ENCODE measurements around the gene LCE1D.

LCE1D gene, protein sequence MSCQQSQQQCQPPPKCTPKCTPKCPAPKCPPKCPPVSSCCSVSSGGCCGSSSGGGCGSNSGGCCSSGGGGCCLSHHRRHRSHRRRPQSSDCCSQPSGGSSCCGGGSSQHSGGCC

DNA sequence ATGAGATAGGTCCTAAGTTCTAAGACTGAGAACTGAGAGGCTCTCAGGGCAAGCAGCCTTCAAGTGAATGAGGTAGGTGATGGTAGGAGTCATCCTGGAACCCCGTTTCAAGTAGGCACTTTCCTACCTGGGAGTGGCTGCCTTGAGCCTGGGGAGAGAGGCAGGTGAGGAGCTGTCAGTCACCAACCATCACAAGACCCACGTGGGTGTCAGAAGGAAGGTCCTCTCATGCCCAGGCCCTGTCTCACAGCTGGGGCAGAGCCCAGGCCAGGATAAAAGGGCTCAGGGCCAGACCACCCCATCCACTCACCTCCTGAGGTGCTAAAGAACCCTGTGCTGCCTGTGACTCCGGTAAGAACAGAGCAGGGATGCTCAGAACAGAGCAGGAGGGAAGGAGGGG, at the start of gene LCE1D:
TSS of gene LCE1D (plus strand) at position 301 of the 400 bp plus-strand sequence. CDS start 1,074 bp downstream, outside the sequence.
- DNase-seq (ENCODE audit: low read depth in 2 of 2), result no peak

DNA sequence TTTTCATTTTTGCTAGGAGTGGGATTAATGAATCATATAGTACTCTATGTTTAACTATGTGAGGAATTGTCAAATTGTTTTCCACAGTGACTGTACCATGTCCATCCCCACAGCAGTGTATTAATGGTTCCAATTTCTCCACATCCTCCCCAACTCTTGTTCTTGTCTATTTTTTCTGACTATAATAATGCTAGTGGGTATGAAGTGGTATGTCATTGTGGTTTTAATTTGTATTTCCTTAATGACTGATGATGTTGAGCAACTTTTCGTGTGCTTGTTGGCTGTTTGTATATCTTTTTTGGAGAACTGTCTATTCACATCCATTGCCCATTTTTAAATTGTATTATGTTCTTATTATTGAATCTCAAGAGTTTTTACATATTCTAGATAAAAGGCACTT, 48.7 kb upstream of the LCE1D start:
- DNase-seq (ENCODE audit: low read depth in 2 of 2), result no peak

DNA sequence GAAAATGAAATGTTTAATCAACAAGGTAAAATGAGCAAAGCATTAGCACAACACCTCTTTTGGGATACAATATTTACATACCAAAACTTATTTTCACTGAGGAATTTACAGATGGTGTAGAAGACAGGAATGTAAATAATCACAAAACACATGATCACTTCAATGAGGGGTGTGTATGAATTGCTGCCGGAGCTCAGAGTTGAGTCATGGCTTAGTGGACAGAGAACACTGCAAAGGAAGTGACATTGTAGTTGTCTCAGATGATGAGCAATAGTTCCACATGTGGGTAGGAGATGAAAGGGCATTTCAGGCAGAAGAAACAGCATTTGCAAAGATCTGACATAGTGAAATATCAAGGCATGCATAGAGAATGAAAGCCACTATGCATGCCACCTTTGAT, 44.3 kb upstream of the LCE1D start:
- DNase-seq (ENCODE audit: low read depth in 2 of 2), result no peak

DNA sequence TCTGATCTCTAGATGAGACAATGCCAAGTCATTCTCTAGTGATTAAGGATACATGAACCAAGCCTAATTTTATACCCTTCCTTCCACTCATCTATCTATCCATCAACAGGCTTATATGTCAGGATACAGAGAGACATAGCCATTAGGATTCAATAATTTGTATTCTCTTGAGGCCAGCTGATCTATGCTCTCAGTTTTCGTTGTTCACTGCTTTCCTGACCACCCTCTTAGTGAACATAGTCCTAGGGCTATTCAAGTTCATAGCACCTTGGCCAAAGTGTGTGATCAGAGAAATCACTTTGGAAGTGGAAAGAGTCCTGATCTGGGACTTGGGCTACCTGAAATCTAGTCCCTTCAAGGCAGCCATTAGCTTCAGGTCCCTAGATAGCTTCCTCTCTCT, 42.9 kb upstream of the LCE1D start:
- DNase-seq (ENCODE audit: low read depth in 2 of 2), result no peak

DNA sequence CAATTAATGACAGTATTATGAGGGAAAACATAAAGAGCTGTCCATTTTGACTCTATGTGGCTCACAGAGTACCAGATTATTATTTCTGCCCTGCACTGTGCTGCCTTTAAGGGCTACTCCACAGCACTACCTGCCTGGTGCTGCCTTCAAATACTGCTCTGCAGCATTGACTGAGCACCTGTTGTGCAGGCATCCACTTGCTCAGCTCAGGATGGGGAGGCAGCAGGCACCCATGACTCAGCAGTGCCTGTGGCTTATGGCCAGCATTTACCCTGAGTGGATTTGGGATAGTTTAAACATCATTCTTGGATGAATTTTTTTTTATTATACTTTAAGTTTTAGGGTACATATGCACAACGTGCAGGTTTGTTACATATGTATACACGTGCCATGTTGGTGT, 39.6 kb upstream of the LCE1D start:
- no peak for DNase-seq (ENCODE audit: low read depth in 2 of 2)

DNA sequence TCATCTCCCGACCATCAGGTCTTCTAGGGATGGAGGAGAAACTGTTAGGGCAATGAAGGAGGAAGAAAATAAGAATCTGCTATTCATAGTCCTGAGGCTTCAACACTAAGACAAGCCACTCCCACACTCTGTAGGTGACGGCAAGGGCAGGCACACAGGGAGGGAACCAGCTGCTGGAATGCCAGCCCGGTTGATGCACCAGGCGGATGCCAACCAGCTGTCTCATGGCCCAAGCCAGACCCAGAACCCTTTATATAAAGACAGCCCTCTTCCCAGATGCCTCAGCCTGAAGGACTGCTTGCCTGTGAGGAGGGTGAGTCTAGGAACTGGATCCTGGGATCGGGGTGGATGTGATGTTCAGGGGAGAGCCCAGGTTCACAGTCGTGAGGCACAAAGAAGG, 38.8 kb upstream of the LCE1D start, which contains the start of gene KPRP:
TSS of gene KPRP (plus strand) at position 279 of the 400 bp plus-strand sequence. CDS start 1,564 bp downstream, outside the sequence.
- DNase-seq (ENCODE audit: low read depth in 2 of 2), result no peak

DNA sequence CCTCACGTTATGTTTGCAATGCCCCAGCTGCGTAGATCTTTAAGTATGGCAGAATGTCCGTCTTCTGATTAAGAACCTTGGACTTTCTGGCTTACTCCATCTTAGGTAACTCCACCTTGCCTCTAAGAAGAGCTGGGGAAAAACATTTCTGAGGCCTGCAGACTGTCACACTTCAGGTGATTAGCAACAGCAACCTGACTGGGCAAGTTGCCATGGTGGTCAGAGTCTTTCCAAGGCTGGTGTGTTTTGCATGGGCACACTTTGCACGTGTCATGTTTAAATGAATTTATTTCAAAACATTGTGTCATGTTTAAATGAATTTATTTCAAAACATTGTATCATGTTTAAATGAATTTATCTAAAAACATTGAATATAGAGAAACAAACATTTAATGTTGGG, 37.9 kb upstream of the LCE1D start:
- DNase-seq (ENCODE audit: low read depth in 2 of 2), result no peak

DNA sequence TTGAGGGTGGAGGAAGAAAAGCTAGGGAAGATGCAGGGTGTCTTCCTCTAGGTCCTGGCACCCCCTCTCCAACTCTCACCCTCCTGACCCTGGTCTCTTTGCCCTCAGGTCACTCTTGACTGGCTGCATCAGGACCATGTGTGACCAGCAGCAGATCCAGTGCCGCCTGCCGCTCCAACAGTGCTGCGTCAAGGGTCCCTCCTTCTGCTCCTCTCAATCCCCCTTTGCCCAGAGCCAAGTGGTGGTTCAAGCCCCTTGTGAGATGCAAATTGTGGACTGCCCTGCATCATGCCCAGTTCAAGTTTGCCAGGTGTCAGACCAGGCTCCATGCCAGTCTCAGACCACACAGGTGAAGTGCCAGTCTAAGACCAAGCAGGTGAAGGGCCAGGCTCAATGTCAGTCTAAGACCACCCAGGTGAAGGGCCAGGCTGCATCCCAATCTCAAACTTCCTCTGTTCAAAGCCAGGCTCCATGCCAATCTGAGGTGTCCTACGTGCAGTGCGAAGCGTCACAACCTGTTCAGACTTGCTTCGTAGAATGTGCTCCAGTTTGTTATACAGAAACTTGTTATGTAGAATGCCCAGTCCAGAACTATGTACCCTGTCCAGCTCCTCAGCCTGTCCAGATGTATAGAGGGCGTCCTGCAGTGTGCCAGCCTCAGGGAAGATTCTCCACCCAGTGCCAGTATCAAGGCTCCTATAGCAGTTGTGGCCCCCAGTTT, 36.9 kb upstream of the LCE1D start:
- DNase-seq (ENCODE audit: low read depth in 2 of 2), result no peak

DNA sequence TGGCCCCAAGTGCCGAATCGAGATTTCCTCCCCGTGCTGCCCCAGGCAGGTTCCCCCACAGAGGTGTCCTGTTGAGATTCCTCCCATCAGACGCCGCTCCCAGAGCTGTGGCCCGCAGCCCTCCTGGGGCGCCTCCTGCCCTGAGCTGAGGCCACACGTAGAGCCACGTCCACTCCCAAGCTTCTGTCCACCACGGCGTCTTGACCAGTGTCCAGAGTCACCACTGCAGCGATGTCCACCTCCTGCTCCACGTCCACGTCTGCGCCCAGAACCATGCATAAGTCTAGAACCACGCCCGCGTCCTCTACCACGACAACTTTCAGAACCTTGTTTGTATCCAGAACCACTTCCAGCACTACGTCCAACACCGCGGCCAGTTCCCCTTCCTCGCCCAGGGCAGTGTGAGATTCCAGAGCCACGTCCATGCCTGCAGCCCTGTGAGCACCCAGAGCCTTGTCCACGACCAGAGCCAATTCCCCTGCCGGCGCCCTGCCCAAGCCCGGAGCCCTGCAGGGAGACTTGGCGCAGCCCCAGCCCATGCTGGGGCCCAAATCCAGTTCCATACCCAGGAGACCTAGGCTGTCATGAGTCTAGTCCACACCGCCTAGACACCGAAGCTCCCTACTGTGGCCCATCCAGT, 35.9 kb upstream of the LCE1D start:
- DNase-seq (ENCODE audit: low read depth in 2 of 2), result no peak

DNA sequence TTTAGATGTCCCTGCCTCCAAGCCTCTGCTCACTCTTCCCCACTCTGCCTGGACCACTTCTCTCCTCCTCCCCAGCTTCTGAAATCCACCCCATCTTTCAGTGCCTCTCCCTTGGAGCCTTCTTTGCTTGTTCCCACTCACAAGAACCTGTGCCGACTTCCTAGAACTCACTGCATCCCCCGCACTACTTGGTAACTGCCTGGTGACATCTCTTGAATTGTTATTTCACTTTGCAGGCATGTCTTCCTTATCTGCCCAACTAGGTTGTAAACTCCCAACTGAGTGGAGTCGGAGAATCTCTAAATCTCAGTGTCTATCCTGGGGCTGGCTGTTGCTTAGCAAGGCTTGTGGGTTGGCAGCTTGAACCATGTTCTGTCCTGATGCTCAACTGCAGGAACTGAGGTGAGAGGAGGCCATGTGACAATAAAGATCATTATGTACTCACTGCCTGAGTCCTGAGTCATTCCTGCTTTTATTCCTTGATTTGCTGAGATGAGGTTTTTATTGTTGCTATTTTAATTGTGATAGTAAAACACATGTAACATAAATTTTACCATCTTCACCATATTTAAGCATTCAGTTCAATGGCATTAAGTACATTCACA, 34.8 kb upstream of the LCE1D start:
- DNase-seq (ENCODE audit: low read depth in 2 of 2), result no peak

DNA sequence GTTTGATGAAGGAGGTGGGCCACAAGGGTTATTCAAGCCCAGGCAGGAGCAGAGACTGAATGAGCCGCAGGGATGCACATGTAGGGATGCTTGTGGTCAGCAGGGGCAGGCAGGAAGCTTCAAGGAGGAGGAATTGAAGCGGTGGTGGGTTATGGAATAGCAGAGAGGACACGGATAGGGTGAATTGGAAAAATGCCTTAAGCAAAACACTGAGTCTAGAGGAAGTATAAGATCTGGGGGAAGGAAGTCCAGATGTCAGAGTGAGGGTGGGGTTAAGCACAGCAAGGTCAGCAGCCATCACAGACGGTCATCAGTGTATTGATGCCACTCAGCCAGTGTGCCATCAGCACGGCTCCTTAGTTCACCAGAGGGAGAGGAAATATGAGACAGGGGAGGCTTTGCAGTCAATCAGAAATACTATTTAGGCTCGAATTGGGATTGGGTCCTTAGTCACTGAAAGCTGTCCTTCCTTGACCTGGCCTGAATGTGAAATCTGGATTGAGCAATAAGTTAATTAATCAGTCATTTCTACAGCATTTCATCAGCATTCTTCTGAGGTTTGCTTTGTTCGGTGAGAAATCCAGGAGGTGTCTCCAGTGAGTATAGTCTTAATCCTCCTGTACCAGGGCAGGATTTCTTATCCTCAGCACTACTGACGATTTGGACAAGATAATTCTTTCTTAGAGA, 27.5 kb upstream of the LCE1D start:
- DNase-seq (ENCODE audit: low read depth in 2 of 2), result no peak

DNA sequence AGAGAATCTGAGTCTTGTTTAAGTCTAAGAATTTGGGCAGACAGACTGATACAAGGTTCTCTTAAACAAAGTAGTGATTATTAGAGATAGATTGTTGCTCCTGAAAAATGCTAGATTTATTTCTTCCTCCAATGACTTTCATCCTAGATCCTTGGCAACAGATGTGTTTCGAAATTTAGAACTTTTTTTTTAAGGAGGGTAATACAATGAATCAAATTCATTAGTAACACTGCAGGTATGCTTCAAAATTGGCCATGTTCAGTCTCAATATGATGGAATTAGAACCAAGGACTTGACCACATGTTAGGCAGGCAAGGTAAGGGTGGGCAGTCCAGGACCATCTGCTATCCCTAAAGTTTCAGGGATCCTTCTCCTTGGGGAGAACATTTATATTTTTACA, 26.1 kb upstream of the LCE1D start:
- no peak for DNase-seq (ENCODE audit: low read depth in 2 of 2)

DNA sequence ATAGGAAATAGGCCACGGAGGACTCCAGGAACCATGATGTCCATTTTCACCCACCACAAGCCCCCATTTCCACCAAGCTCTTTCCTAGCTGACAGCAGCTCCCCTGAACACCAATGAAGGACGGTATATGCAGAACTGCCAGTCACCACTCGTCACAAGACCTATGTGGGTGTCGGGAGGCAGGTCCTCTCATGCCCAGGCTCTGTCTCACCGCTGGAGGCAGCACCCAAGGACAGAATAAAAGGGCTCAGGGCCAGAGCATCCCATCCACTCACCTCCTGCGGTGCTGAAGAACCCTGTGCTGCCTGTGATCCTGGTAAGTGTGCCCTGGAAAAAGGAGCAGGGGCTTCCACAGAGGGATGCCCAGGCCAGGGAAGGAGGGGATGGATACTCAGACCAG, 21.6 kb upstream of the LCE1D start, which contains the start of gene LCE1F:
TSS of gene LCE1F (plus strand) at position 266 of the 400 bp plus-strand sequence. CDS start 1,232 bp downstream, outside the sequence.
- DNase-seq (ENCODE audit: low read depth in 2 of 2), result no peak

DNA sequence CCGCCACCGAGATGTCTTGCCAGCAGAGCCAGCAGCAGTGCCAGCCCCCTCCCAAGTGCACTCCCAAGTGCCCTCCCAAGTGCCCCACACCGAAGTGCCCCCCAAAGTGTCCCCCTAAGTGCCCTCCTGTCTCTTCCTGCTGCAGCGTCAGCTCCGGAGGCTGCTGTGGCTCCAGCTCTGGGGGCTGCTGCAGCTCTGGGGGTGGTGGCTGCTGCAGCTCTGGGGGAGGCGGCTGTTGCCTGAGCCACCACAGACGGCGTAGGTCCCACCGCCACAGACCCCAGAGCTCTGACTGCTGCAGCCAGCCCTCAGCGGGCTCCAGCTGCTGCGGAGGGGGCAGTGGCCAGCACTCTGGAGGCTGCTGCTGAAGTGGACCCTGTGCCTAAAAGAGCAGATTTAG, 20.2 kb upstream of the LCE1D start:
- DNase-seq (ENCODE audit: low read depth in 2 of 2), result no peak

DNA sequence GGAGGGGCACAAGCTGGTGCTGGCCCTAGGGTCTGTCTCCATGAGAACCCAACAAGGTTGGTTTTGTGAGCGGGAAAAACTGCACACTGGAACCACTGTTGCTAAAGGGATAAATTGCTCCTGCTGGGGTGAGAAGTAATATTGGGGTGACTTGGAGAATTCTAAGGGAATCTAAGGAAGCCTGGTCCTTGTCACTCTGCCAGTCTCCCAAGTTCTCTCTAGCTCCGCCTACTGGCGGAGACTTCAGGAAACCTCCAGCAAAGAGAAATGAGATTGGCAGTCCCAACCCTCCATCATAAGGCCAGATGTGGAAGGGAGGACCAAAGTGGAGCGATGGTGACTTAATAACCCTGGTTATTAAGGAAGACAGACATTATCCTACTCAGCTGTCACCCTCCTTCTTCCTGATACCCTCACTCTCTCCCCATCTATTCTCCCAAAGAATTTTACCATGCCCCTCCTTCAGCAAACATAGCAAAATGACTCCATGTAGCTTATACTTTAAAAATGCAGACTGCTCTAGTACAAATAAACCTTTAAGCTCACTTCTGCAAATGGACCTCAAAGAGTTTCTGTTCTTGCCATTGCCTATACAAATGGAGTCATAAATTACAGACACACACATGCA, 18.9 kb upstream of the LCE1D start:
- no peak for DNase-seq (ENCODE audit: low read depth in 2 of 2)

DNA sequence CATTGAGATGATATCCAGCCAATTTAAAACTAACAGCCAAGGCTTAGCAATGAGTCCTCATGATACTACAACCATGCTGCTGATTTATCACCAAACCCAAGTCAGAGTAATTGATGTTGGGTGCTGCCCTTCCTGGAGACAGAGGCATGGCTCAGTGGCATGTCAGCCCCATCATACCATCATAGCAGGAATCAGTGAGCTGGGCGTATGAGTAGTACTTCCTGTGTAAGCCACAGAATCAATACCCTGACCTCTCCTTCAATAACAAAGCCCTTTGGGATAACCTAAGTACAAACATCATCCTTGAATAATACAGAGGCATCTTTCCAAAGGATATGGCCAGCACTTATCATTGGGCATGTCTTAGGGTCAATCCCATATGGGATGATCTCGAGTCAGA, 13.4 kb upstream of the LCE1D start:
- DNase-seq (ENCODE audit: low read depth in 2 of 2), result no peak

DNA sequence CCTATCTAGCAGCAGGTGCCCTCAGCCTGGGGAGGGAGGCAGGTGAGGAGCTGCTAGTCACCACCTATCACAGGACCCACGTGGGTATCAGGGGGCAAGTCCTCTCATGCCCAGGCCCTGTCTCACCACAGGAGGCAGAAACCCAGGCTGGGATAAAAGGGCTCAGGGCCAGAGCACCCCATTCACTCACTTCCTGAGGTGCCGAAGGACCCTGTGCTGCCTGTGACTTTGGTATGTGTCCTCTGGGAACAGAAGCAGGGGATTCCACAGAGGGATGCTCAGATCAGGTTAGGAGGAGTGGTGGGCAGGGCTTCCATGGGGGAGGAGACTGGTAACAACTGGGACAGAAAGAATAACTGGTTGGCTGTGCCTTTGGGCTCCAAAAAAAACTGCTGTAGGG, 10.4 kb upstream of the LCE1D start, which contains the start of gene LCE1E:
TSS of gene LCE1E (plus strand) at position 181 of the 400 bp plus-strand sequence. CDS start 1,043 bp downstream, outside the sequence.
- no peak for DNase-seq (ENCODE audit: low read depth in 2 of 2)

DNA sequence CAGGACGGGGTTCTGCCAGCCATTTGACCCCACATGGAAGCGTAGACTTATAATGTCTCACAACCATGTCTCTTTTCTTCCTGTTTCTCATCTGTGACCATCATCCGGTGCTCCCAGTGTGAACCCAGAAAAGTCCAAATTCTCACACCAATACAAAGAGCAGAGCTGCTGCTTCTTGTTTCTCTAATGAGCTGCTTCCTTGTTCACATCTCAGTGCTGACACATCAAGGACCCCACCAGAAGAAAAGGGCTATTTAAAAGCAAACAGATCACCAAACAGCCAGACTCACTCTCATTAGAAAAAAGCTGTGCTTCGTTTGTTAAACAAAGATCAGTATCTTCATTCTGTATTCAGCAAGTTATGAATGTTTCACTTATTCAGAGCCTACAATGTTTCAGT, 835 bp upstream of the LCE1D start:
- no peak for DNase-seq (ENCODE audit: low read depth in 2 of 2)

DNA sequence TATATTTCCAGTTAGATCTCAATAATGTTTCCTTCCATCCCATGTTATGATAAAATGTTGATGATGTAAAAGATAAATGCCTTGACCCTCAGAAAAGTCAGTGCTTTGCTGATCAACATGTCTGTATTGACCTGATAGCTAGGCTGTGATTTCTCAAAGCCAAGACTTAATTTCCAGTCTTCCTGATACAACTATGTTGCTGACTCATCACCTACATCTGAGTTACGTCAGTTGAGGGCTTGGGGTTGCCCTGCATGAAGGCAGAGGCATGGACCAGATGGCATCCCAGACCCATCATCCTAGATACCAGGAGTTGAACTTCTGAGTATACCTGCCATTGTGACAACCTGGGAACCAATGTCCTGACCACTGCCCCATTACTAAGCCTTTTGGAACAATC, 4.8 kb downstream of the LCE1D start:
- DNase-seq (ENCODE audit: low read depth in 2 of 2), result no peak

DNA sequence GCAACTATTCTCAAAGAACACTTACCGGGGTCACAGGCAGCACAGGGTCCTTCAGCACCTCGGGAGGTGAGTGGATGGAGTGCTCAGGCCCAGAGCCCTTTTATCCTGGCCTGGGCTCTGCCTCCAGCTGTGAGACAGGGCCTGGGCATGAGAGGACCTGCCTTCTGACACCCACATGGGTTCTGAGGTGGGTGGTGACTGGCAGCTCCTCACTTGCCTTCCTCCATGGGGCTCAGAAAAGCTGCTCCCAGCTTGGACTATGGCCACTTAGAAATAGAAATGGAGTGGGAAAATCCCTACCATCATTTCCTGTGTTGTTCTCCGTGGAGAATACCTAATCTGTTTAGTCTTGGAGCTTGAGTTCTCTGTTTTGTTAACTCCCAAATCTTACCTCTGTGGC, 10.1 kb downstream of the LCE1D start, which contains the start of gene LCE1C:
TSS of gene LCE1C (minus strand) at position 76 of the 400 bp plus-strand sequence. CDS start 1,173 bp downstream, outside the sequence.
- no peak for DNase-seq (ENCODE audit: low read depth in 2 of 2)

DNA sequence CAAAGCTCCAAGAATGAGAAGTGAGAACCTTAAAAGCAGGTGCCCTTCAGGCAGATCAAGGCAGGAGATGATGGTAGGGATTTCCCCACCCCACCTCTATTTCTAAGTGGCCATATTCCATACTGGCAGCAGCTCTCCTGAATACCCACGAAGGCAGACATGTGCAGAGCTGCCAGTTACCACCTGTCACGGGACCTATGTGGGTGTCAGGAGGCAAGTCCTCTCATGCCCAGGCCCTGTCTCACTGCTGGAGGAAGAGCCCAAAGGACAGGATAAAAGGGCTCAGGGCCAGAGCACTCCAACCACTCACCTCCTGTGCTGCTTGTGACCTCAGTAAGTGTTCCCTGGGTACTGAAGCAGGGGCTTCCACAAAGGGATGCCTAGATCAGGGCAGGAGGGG, 14.5 kb downstream of the LCE1D start:
- DNase-seq (ENCODE audit: low read depth in 2 of 2), result no peak

Data from stimulated activated CD8-positive, alpha-beta memory T cell treated with anti-CD3 and anti-CD28 coated beads, Interleukin-7, amount 100 ng/mL, for 4 hours (primary cell).